A549 (cell line): Measurements from ENCODE around the gene GNAS. TPM values are rescaled to one million over a fixed set of nuclear protein-coding genes. Genes with fewer than 3 reads are reported as not detected.

ENCODE experiments used
- ATAC-seq, 2 experiments: fragments of 200-7000 bp in 1 of 2; fragments of >200 bp in 1 of 2; cut with Nextera tagmentation in 1 of 2; cut with Tn5 transposase in 1 of 2; 3 replicates each; pipeline versions ENCODE4 v1.8.0 to v1.9.1; 2018 to 2020; ENCODE audit warnings: mild to moderate bottlenecking in 1 of 2, moderate library complexity in 1 of 2
- CTCF ChIA-PET: fragments of 300-600 bp; sonication (Branson Sonifier 250); formaldehyde crosslinking; extraction: SDS; loops from one replicate; lab custom pipeline; 2021; ENCODE audit warnings: antibody characterized with exemption, inconsistent platforms; lab: Yijun Ruan, JAX
- POLR2A ChIA-PET: fragments of 350-600 bp; formaldehyde crosslinking; extraction: SDS; loops from one replicate; lab custom pipeline; 2021; ENCODE audit warnings: antibody characterized with exemption, inconsistent platforms; lab: Yijun Ruan, JAX
- DNase-seq, 2 experiments: peaks; one replicate each; pipeline versions ENCODE4 v3.0.0 to v3.0.0-alpha.2; 2011 to 2016; ENCODE audit warnings: low read depth in 1 of 2, low spot score in 1 of 2
- FAIRE-seq: peaks from 2 replicates; lab custom pipeline; 2011; peaks lifted over from hg19 to GRCh38; lab: Jason Lieb, UNC
- H3K27ac ChIP-seq, 2 experiments: fragments of >200 bp; sonication (Bioruptor Twin); formaldehyde crosslinking; 3 replicates each; pipeline ENCODE4 v1.5.1; 2016 to 2017
- H3K4me1 ChIP-seq: fragments of >200 bp; sonication (Bioruptor Twin); formaldehyde crosslinking; 3 replicates; pipeline ENCODE4 v1.6.1; 2016
- H3K4me2 ChIP-seq: fragments of >200 bp; sonication (Bioruptor Twin); formaldehyde crosslinking; 3 replicates; pipeline ENCODE4 v1.6.1; 2016
- H3K4me3 ChIP-seq: fragments of >200 bp; sonication (Bioruptor Twin); formaldehyde crosslinking; 3 replicates; pipeline ENCODE4 v1.5.1; 2016
- H3K9me3 ChIP-seq: fragments of >200 bp; sonication (Bioruptor Twin); formaldehyde crosslinking; 3 replicates; pipeline ENCODE4 v1.6.1; 2016
- BHLHE40 ChIP-seq: IDR thresholded peaks from 2 replicates; pipeline ENCODE4 v1.6.1; 2012; ENCODE audit warnings: low read depth, low read length, inconsistent platforms
- CBX2 ChIP-seq: fragments of 200-600 bp; sonication (generic); IDR thresholded peaks from 2 replicates; pipeline ENCODE4 v1.6.1; 2016; ENCODE audit warnings: low read depth, mild to moderate bottlenecking, borderline replicate concordance
- CEBPB ChIP-seq, 2 experiments: fragments of >200 bp in 1 of 2; sonication (Bioruptor Twin) in 1 of 2; formaldehyde crosslinking in 1 of 2; IDR thresholded peaks; 2 replicates each; pipeline ENCODE4 v1.6.1; 2012 to 2016
- EP300 ChIP-seq, 2 experiments: fragments of >200 bp; sonication (Bioruptor Twin); formaldehyde crosslinking; IDR thresholded peaks; 2 replicates in 1 of 2; 3 replicates in 1 of 2; pipeline ENCODE4 v1.6.1; 2016 to 2017
- FOSB ChIP-seq: fragments of 250-450 bp; sonication (Bioruptor Pico); IDR thresholded peaks from 2 replicates; pipeline ENCODE4 v1.5.0; 2020; ENCODE audit warnings: mild to moderate bottlenecking, moderate library complexity
- GATA3 ChIP-seq: IDR thresholded peaks from 2 replicates; pipeline ENCODE4 v1.6.1; 2012; ENCODE audit warnings: borderline replicate concordance
- HEYL ChIP-seq: fragments of 250-450 bp; sonication (Bioruptor Pico); IDR thresholded peaks from 2 replicates; pipeline ENCODE4 v1.8.0; 2021; ENCODE audit warnings: mild to moderate bottlenecking, moderate library complexity
- HOXB5 ChIP-seq: fragments of 250-450 bp; sonication (Bioruptor Pico); IDR thresholded peaks from 2 replicates; pipeline ENCODE4 v1.5.0; 2020; ENCODE audit warnings: mild to moderate bottlenecking, moderate library complexity
- KDM1A ChIP-seq: fragments of 200-600 bp; sonication (generic); IDR thresholded peaks from 2 replicates; pipeline ENCODE4 v1.6.1; 2016; ENCODE audit warnings: low read depth, mild to moderate bottlenecking
- MAFK ChIP-seq: fragments of 450-650 bp; IDR thresholded peaks from 2 replicates; pipeline ENCODE4 v1.6.1; 2014; ENCODE audit not compliant: partially characterized antibody
- MAZ ChIP-seq: fragments of 150-350 bp; IDR thresholded peaks from 2 replicates; pipeline ENCODE4 v1.6.1; 2014; ENCODE audit warnings: antibody characterized with exemption, low read depth, low read length, borderline replicate concordance
- NFE2L2 ChIP-seq: fragments of 150-350 bp; conservative IDR thresholded peaks from 2 replicates; pipeline ENCODE4 v1.6.1; 2014; ENCODE audit warnings: low read length
- NPAS2 ChIP-seq: fragments of 250-450 bp; sonication (Bioruptor Pico); IDR thresholded peaks from 2 replicates; pipeline ENCODE4 v1.8.0; 2022; ENCODE audit warnings: mild to moderate bottlenecking, moderate library complexity, borderline replicate concordance
- POLR2AphosphoS2 ChIP-seq: conservative IDR thresholded peaks from 2 replicates; pipeline ENCODE4 v1.6.1; 2012; ENCODE audit warnings: low read length, improper control_type of control experiment, inconsistent platforms
- RNF2 ChIP-seq: fragments of 200-600 bp; sonication (generic); IDR thresholded peaks from 2 replicates; pipeline ENCODE4 v1.6.1; 2016; ENCODE audit warnings: low read depth, mild to moderate bottlenecking, antibody characterized with exemption, moderate library complexity, borderline replicate concordance
- SMC3 ChIP-seq: fragments of >200 bp; sonication (Bioruptor Twin); formaldehyde crosslinking; IDR thresholded peaks from 3 replicates; pipeline ENCODE4 v1.6.1; 2018; ENCODE audit warnings: inconsistent platforms
- ZC3H11A ChIP-seq: fragments of 450-650 bp; IDR thresholded peaks from 2 replicates; pipeline ENCODE4 v1.6.1; 2014; ENCODE audit warnings: antibody characterized with exemption, mild to moderate bottlenecking
- ZFP36 ChIP-seq: fragments of 450-650 bp; IDR thresholded peaks from 2 replicates; pipeline ENCODE4 v1.6.1; 2014; ENCODE audit warnings: borderline replicate concordance; ENCODE audit not compliant: partially characterized antibody
- WGBS: methylation state at CpG from one replicate; pipeline ENCODE4 v1.1.6; 2017; ENCODE audit errors: missing lambda C conversion rate; 5-methylcytosine and 5-hydroxymethylcytosine counted together
- polyA plus RNA-seq, 4 experiments: library from polyadenylated mRNA; depleted of rRNA in 3 of 4; stranded (reverse); fragments of >200 nt; fragmentation: RNase III in 1 of 4; extraction: RNeasy Plus Mini Kit Qiagen cat#74134 plus additional on column Dnase treatment in 1 of 4; gene quantifications; 2 replicates in 3 of 4; 3 replicates in 1 of 4; pipeline ENCODE4 v1.2.3, GENCODE V29; 2011 to 2017
- TF ChIP-seq, protein P1 (sequence below): fragments of 150-350 bp; IDR thresholded peaks from 2 replicates; pipeline ENCODE4 v1.6.1; 2014; ENCODE audit warnings: low read depth, mild to moderate bottlenecking, low read length
- TF ChIP-seq, protein P2 (sequence below): fragments of 250-450 bp; sonication (Bioruptor Pico); IDR thresholded peaks from 2 replicates; pipeline ENCODE4 v1.5.0; 2020; ENCODE audit warnings: low read depth, mild to moderate bottlenecking, moderate library complexity
- TF ChIP-seq, protein P3 (sequence below): fragments of >200 bp; sonication (Bioruptor Twin); formaldehyde crosslinking; IDR thresholded peaks from 3 replicates; pipeline ENCODE4 v1.6.1; 2016
- TF ChIP-seq, protein P4 (sequence below): IDR thresholded peaks from 2 replicates; pipeline ENCODE4 v1.6.1; 2012
- TF ChIP-seq, protein P5 (sequence below): fragments of >200 bp; sonication (Bioruptor Twin); formaldehyde crosslinking; IDR thresholded peaks from 3 replicates; pipeline ENCODE4 v1.5.1; 2016
- TF ChIP-seq, protein P6 (sequence below): fragments of 250-450 bp; sonication (Bioruptor Pico); IDR thresholded peaks from 2 replicates; pipeline ENCODE4 v1.5.0; 2021; ENCODE audit warnings: mild to moderate bottlenecking, moderate library complexity, borderline replicate concordance

Gene GNAS
- polyA plus RNA-seq, 2 of the 4 experiments (the other 2 are of a cell fraction), result 534 to 600 TPM

DNA sequence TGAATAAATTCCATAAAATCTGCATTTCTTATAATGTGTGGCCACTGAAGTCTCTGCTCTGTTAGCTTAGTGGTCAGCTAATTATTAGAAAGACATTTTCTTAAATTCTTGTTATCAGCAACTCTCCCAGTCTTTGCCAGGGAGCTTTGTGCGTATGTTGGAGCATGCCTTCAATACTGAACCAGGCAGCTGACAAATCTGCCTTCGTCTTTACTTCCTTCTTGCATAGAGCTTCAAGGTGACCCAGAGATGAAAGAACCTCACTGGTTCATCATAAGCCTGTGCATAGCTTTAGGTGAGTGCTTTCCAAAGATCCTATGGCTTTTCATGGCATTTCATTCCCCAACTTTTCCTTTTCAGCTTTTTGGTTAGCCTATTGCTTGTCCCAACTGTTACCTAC, 85.6 kb downstream of the GNAS start:
- peaks cover 13% of the 10 kb centered on the region; the same call in 2 of the 3 replicates for H3K9me3 ChIP-seq
- no peaks in the 10 kb centered on the region for H3K4me1 ChIP-seq
- CTCF ChIA-PET, result interaction anchor here (1.2 to 1.7 kb wide), 3 partner anchors 17 to 67 kb away, joined by 3 to 5 read pairs (median 4); no protein-coding TSS in a partner anchor
- TF ChIP-seq CBX2 (no peak), NPAS2 (no peak), GATA3 (no peak), SMC3 (no peak), MAFK (no peak), HOXB5 (CRISPR knock-in tag) (no peak), KDM1A (no peak), RNF2 (no peak), ZFP36 (no peak), HEYL (no peak), MAZ (no peak), POLR2AphosphoS2 (no peak), EP300 (IDR thresholded peaks at IDR 0.05) (no peak), NFE2L2 (no peak)
- TF ChIP-seq, protein P1, sequence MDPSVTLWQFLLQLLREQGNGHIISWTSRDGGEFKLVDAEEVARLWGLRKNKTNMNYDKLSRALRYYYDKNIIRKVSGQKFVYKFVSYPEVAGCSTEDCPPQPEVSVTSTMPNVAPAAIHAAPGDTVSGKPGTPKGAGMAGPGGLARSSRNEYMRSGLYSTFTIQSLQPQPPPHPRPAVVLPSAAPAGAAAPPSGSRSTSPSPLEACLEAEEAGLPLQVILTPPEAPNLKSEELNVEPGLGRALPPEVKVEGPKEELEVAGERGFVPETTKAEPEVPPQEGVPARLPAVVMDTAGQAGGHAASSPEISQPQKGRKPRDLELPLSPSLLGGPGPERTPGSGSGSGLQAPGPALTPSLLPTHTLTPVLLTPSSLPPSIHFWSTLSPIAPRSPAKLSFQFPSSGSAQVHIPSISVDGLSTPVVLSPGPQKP, result no peak
- TF ChIP-seq, protein P2, sequence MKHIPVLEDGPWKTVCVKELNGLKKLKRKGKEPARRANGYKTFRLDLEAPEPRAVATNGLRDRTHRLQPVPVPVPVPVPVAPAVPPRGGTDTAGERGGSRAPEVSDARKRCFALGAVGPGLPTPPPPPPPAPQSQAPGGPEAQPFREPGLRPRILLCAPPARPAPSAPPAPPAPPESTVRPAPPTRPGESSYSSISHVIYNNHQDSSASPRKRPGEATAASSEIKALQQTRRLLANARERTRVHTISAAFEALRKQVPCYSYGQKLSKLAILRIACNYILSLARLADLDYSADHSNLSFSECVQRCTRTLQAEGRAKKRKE (CRISPR knock-in tag), result no peak
- no peak for DNase-seq
- ATAC-seq, result no peak
- FAIRE-seq, result no peak
- POLR2A ChIA-PET, result interaction anchor here (0.7 to 1.1 kb wide), 2 partner anchors 40 to 94 kb away, joined by 3 read pairs; partner anchors contain the start of gene ATP5F1E
- no peak overlapping the region for H3K4me3 ChIP-seq
- H3K4me2 ChIP-seq, result no peak overlapping the region
- WGBS, result 68% methylated on average over 2 of the region's 2 CpGs
- H3K27ac ChIP-seq, result no peak overlapping the region

DNA sequence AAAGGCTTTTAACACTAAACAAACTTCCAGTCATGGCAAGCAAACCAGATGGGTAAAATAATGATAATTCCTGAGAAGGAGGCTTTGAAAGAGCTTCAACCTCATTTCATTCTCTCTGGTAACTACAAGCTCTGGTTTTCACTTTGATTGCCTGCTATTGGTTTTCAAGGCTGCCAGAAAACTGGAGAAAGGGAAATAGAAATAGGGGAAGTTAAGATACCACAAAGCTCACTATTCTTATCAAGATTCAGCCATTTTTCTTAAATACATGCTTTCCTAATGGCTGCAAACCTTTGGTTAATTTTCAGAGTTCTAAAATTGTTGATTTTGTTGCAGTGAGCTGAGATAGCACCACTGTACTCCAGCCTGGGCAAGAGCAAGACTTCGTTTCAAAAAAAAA, 86.0 kb downstream of the GNAS start:
- FAIRE-seq (no peak), ATAC-seq (no peak), DNase-seq (no peak)
- Histone ChIP-seq H3K27ac (no peak overlapping the region), H3K4me3 (no peak overlapping the region), H3K4me2 (no peak overlapping the region), H3K9me3 (peaks cover 13% of the 10 kb centered on the region; the same call in 2 of the 3 replicates), H3K4me1 (no peaks in the 10 kb centered on the region)
- 5% methylated on average over 1 of the region's 1 CpG for WGBS
- POLR2A ChIA-PET, result interaction anchor here (0.7 to 1.1 kb wide), 2 partner anchors 40 to 94 kb away, joined by 3 read pairs; partner anchors contain the start of gene ATP5F1E
- CTCF ChIA-PET, result interaction anchor here (0.7 to 1.7 kb wide), 4 partner anchors 18 to 315 kb away, joined by 3 to 5 read pairs (median 4); no protein-coding TSS in a partner anchor
- TF ChIP-seq CBX2, result no peak
- no peak for TF ChIP-seq POLR2AphosphoS2
- TF ChIP-seq, protein P3, sequence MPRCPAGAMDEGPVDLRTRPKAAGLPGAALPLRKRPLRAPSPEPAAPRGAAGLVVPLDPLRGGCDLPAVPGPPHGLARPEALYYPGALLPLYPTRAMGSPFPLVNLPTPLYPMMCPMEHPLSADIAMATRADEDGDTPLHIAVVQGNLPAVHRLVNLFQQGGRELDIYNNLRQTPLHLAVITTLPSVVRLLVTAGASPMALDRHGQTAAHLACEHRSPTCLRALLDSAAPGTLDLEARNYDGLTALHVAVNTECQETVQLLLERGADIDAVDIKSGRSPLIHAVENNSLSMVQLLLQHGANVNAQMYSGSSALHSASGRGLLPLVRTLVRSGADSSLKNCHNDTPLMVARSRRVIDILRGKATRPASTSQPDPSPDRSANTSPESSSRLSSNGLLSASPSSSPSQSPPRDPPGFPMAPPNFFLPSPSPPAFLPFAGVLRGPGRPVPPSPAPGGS, result no peak
- no peak for TF ChIP-seq CEBPB (IDR thresholded peaks at IDR 0.05)
- TF ChIP-seq FOSB (CRISPR knock-in tag), result no peak
- TF ChIP-seq MAZ, result no peak
- TF ChIP-seq ZC3H11A, result no peak
- TF ChIP-seq, protein P4, sequence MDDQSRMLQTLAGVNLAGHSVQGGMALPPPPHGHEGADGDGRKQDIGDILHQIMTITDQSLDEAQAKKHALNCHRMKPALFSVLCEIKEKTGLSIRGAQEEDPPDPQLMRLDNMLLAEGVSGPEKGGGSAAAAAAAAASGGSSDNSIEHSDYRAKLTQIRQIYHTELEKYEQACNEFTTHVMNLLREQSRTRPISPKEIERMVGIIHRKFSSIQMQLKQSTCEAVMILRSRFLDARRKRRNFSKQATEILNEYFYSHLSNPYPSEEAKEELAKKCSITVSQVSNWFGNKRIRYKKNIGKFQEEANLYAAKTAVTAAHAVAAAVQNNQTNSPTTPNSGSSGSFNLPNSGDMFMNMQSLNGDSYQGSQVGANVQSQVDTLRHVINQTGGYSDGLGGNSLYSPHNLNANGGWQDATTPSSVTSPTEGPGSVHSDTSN, result no peak
- TF ChIP-seq, protein P5, sequence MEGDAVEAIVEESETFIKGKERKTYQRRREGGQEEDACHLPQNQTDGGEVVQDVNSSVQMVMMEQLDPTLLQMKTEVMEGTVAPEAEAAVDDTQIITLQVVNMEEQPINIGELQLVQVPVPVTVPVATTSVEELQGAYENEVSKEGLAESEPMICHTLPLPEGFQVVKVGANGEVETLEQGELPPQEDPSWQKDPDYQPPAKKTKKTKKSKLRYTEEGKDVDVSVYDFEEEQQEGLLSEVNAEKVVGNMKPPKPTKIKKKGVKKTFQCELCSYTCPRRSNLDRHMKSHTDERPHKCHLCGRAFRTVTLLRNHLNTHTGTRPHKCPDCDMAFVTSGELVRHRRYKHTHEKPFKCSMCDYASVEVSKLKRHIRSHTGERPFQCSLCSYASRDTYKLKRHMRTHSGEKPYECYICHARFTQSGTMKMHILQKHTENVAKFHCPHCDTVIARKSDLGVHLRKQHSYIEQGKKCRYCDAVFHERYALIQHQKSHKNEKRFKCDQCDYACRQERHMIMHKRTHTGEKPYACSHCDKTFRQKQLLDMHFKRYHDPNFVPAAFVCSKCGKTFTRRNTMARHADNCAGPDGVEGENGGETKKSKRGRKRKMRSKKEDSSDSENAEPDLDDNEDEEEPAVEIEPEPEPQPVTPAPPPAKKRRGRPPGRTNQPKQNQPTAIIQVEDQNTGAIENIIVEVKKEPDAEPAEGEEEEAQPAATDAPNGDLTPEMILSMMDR, result no peak
- TF ChIP-seq, protein P6, sequence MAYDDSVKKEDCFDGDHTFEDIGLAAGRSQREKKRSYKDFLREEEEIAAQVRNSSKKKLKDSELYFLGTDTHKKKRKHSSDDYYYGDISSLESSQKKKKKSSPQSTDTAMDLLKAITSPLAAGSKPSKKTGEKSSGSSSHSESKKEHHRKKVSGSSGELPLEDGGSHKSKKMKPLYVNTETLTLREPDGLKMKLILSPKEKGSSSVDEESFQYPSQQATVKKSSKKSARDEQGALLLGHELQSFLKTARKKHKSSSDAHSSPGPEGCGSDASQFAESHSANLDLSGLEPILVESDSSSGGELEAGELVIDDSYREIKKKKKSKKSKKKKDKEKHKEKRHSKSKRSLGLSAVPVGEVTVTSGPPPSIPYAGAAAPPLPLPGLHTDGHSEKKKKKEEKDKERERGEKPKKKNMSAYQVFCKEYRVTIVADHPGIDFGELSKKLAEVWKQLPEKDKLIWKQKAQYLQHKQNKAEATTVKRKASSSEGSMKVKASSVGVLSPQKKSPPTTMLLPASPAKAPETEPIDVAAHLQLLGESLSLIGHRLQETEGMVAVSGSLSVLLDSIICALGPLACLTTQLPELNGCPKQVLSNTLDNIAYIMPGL (CRISPR knock-in tag), result no peak
- TF ChIP-seq BHLHE40, result no peak
- TF ChIP-seq HOXB5 (CRISPR knock-in tag), result no peak
- TF ChIP-seq ZFP36, result no peak
